NT2/D1 (cell line): ENCODE measurements around the gene TMEM132E.

Experiments
- DNase-seq: peaks from one replicate; pipeline ENCODE4 v3.0.0-alpha.2; 2011; ENCODE audit warnings: low read depth, low spot score
- H3K27me3 ChIP-seq: 2 replicates; pipeline ENCODE4 v1.6.0; 2011; ENCODE audit warnings: mild to moderate bottlenecking; ENCODE audit not compliant: insufficient read length, insufficient read depth
- H3K36me3 ChIP-seq: 2 replicates; pipeline ENCODE4 v1.6.1; 2011; ENCODE audit warnings: mild to moderate bottlenecking, low read length, mixed read lengths; ENCODE audit not compliant: insufficient read depth, insufficient read length
- H3K4me1 ChIP-seq: 2 replicates; pipeline ENCODE4 v1.5.1; 2011; ENCODE audit not compliant: insufficient read depth, insufficient read length
- H3K4me3 ChIP-seq: 2 replicates; pipeline ENCODE4 v1.5.1; 2011; ENCODE audit warnings: low read depth; ENCODE audit not compliant: insufficient read length
- H3K9ac ChIP-seq: 2 replicates; pipeline ENCODE4 v1.6.0; 2011; ENCODE audit warnings: low read depth; ENCODE audit not compliant: insufficient read length
- H3K9me3 ChIP-seq: 2 replicates; pipeline ENCODE4 v1.5.1; 2011; ENCODE audit warnings: mild to moderate bottlenecking, low read length; ENCODE audit not compliant: insufficient read depth
- SUZ12 ChIP-seq: IDR thresholded peaks from 2 replicates; pipeline ENCODE4 v1.6.1; 2011; ENCODE audit not compliant: insufficient read length, insufficient read depth; ENCODE audit errors: extremely low read depth
- YY1 ChIP-seq: IDR thresholded peaks from 2 replicates; pipeline ENCODE4 v1.6.1; 2011; ENCODE audit not compliant: insufficient read length, insufficient read depth
- ZNF274 ChIP-seq: IDR thresholded peaks from 2 replicates; pipeline ENCODE4 v1.6.1; 2011; ENCODE audit warnings: mild to moderate bottlenecking, low read depth, low read length

The TMEM132E gene

DNA sequence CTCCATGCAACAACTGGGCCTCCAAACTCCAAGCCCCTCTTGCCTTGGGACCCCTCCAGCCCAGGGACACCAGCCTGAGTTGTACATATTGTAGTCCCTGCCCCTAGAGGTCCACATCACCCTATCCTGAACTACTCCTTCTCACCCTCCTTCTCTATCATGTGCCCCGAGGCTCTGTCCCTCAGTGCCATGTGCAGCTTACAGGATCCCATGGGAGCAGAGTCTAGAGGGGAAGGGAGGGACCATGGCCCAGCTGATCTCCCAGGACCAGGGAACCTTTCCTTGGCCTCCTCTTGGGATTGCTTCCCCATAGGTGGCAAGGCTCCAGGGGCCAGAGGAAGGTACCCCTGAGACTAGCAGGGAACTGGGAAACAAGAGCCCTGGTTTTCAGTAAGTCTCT lies 35.3 kb downstream of the TMEM132E start:
- H3K4me3 ChIP-seq, result no peak overlapping the region
- H3K27me3 ChIP-seq, result no peaks in the 10 kb centered on the region
- H3K36me3 ChIP-seq, result no peaks in the 10 kb centered on the region
- H3K4me1 ChIP-seq, result peaks cover 16% of the 10 kb centered on the region
- no peak for TF ChIP-seq SUZ12
- no peak for TF ChIP-seq ZNF274
- TF ChIP-seq YY1, result no peak
- H3K9me3 ChIP-seq, result no peaks in the 10 kb centered on the region
- DNase-seq, result no peak
- H3K9ac ChIP-seq, result no peak overlapping the region

DNA sequence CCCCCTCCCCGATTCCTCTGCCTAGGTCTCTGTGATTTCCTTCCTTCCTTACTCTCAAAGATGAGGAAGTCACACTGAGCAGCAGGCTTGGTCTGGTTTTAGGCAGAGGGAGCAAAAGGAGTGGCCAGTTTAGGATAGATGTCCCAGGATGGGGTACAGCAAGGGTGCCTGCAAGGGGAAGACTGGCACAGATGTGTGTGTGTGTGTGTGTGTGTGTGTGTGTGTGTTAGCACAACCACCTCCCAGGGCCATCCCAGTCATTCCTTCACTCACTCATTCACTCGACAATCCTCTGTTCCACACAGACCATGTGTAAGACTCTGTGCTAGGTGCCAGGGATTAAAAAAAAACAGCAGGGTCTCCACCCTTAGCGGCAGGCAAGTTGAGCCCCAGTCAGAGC lies 35.9 kb downstream of the TMEM132E start:
- no peak for TF ChIP-seq YY1
- no peak for TF ChIP-seq ZNF274
- no peak for TF ChIP-seq SUZ12
- Histone ChIP-seq H3K27me3 (no peaks in the 10 kb centered on the region), H3K4me3 (no peak overlapping the region), H3K9ac (no peak overlapping the region), H3K36me3 (no peaks in the 10 kb centered on the region), H3K4me1 (peaks cover 14% of the 10 kb centered on the region), H3K9me3 (no peaks in the 10 kb centered on the region)
- no peak for DNase-seq

DNA sequence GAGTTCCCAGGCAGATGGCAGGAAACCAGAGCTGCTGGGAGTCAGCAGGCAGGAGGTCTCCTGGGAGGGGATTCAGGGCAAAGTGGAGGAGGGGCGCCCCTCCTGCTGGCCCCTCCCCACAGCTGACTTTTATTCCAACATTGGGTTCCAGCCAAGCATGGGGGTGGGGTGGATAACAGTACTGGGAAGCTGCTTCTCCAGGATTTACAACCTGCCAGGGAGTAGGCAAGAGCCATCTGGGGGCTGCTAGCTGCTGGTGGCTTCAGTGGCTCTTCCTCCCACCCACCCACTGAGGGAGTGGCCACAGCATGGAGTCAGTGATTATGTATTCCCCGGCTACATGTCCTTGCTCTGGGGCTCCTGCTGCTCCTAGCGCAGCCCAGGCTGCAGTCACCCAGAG lies 36.8 kb downstream of the TMEM132E start:
- Histone ChIP-seq H3K9ac (peak overlapping the region; percentile 62), H3K36me3 (no peaks in the 10 kb centered on the region), H3K4me3 (no peak overlapping the region), H3K4me1 (peaks cover 14% of the 10 kb centered on the region), H3K9me3 (no peaks in the 10 kb centered on the region), H3K27me3 (no peaks in the 10 kb centered on the region)
- no peak for DNase-seq
- TF ChIP-seq ZNF274 (no peak), SUZ12 (no peak), YY1 (no peak)

DNA sequence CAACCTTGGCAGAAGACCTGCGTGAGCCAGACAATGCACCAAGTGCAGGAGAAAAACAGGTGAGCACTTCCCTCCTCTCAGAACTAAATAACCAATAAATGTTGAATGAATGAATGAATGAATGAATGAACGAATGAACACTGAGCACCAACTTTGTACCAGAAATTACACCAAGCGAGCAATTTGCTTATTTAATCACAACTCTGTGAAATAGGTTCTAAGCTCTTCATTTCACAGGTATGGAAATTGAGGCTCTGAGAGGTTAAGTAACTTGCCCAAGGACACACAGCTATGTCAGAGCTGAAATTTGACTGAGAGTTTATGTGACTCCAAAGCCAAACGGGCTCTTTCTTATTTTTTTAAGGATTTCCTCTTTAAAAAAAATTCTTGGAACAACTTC lies 38.0 kb downstream of the TMEM132E start:
- H3K9ac ChIP-seq, result no peak overlapping the region
- H3K36me3 ChIP-seq, result no peaks in the 10 kb centered on the region
- H3K4me3 ChIP-seq, result no peak overlapping the region
- DNase-seq, result no peak
- peaks cover 14% of the 10 kb centered on the region for H3K4me1 ChIP-seq
- no peaks in the 10 kb centered on the region for H3K27me3 ChIP-seq
- TF ChIP-seq SUZ12 (no peak), YY1 (no peak), ZNF274 (no peak)
- no peaks in the 10 kb centered on the region for H3K9me3 ChIP-seq

DNA sequence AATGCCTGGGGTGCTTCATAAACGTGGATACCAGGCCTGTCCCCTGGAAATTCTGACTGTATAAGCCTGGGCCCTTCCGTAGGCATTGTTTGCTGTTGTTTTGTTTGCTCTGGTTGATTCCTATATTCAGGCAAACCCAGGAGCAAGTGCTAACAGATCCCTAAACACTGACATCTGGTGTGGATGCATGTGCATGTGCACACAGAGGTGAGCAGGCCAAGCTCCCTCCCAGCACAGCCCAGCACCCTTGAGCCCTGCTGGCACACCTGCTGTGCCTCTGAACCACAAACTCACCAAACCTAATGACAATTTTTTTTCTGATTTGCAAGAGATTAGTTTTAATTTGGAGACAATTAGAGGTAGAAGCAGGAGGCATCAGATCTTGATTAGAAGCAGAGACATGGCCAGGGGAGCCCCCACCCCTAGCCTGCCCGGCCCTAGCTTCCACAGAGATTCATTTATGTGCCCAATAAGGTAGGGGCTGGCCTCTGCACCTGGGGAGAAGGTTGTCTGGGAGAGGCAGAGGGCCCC lies 40.4 kb downstream of the TMEM132E start:
- no peak for DNase-seq
- Histone ChIP-seq H3K27me3 (no peaks in the 10 kb centered on the region), H3K4me1 (peaks cover 14% of the 10 kb centered on the region), H3K4me3 (no peak overlapping the region), H3K36me3 (no peaks in the 10 kb centered on the region), H3K9me3 (no peaks in the 10 kb centered on the region), H3K9ac (no peak overlapping the region)
- TF ChIP-seq ZNF274 (no peak), SUZ12 (no peak), YY1 (no peak)

DNA sequence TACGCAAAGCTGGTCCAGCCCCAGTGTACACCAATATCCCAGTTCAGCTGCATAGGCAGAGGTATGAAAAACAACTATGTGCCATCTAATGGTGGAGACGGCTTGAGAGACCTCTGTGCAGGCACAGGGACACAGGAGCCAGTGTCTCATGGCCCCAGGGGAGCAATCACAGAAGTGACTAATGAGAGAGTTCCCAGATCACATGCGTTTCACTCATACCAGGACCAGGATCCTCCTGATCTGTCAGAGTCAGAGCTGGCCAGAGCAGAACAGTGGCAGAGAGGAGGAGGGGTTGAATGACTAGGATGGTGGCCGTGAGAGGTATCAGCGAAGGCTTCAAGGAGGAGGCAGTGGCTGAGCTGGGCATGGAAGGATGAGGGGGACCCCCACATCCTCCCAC lies 41.1 kb downstream of the TMEM132E start:
- H3K36me3 ChIP-seq, result no peaks in the 10 kb centered on the region
- TF ChIP-seq YY1, result no peak
- H3K27me3 ChIP-seq, result no peaks in the 10 kb centered on the region
- DNase-seq, result no peak
- peaks cover 14% of the 10 kb centered on the region for H3K4me1 ChIP-seq
- no peak overlapping the region for H3K9ac ChIP-seq
- no peaks in the 10 kb centered on the region for H3K9me3 ChIP-seq
- H3K4me3 ChIP-seq, result no peak overlapping the region

DNA sequence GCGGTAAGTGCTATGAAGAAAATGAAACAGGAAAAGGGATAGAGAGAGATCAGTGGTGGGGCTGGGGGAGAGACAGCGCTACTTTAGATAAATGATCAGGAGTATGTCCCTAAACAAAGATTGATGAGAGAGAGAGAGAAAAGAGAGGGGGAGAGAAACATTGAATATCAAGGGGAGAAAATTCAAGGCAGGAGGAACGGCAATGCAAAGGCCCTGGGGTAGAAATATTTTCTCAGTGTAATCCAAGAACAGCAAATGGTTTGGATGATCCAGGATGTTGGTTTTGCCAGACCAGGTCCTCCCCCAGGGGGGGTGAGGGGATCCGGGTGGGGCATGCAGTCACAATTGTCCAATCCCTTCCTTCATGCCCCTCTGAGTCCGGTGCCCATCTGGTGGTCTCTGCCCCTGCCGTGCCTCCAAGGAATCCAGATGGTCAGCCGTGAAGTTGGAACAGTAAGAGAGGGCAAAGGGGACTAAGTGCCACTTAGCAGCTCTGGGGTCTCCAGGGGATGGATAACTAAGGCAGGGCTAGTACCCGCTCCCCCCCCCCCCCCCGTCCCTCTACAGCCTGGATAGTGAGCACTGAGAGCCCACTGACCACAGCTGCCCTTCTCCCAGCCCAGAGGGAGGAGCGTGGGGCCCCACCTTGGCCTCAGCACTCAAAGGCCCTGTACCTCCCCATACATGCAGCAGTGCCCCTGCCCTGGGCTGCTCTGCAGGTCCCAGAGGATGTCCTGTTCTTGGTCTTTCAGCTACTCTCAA lies 43.7 kb downstream of the TMEM132E start:
- Histone ChIP-seq H3K27me3 (no peaks in the 10 kb centered on the region), H3K4me3 (no peak overlapping the region), H3K4me1 (peaks cover 10% of the 10 kb centered on the region), H3K9me3 (no peaks in the 10 kb centered on the region), H3K9ac (peak overlapping the region; percentile 10), H3K36me3 (no peaks in the 10 kb centered on the region)
- TF ChIP-seq YY1 (no peak), SUZ12 (no peak)
- no peak for DNase-seq
